Measurements from ENCODE around the gene LIN54. TPM values are rescaled to one million over a fixed set of nuclear protein-coding genes. Genes with fewer than 3 reads are reported as not detected.

LIN54 gene
- total and polyA plus RNA-seq, 12 donors: 1.4 to 18.2 (median 9.8) TPM

DNA sequence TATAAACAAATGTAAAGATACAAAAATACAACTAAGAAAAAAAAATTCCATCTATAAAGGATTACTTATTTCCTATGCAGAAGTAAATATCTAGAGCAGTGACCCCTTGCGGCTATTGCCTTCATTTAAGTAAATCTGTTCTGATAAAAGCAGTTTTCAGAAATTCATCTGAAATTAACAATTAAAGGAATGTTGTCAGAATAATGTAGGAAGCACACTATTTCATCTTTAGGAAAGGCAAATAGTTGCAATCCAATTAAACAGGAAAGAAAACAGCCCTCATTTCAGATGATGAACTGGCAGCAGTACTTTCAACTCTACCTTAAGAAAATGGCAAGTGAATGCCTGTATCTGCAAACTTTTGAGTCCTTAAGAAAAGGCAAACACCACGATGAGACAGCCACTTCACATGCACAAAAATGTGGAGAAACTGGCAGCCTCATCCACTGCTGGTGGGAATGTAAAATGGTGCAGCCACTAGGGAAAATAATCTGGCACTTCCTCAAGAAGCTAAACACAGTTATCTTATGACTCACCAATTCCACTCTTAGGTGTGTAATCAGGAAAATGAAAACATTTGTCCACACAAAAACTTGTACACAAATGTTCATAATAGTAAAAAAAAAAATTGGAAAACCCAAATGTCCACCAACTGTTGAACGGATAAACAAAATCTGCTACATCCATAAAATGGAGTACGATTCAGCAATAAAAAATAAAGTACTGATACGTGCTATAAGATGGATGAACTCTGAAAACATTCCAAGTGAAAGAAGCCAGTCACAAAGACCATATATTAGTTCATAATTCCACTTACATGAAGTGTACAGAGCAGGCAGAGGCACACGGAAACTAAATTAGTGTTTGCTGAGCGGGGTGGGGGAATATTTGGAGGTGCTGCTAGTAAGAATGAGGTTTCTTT, 112.0 kb downstream of the LIN54 start:
- WGBS, 4 donors: 44 to 52% (median 50%) methylated on average over 7 of the region's 7 CpGs
- no peaks in the 10 kb centered on the region for H3K9me3 ChIP-seq (replicated peaks in 1 of 3)
- H3K36me3 ChIP-seq (replicated peaks in 1 of 2): peaks cover 0 to 24% of the 10 kb centered on the region in 2 donors
- peak overlapping the region; percentile 18 to 99 (median 97) for H3K27ac ChIP-seq
- H3K4me3 ChIP-seq: peak overlapping the region in 1 of 4 donors; percentile 68
- H3K27me3 ChIP-seq: no peaks in the 10 kb centered on the region
- TF ChIP-seq, protein P1, sequence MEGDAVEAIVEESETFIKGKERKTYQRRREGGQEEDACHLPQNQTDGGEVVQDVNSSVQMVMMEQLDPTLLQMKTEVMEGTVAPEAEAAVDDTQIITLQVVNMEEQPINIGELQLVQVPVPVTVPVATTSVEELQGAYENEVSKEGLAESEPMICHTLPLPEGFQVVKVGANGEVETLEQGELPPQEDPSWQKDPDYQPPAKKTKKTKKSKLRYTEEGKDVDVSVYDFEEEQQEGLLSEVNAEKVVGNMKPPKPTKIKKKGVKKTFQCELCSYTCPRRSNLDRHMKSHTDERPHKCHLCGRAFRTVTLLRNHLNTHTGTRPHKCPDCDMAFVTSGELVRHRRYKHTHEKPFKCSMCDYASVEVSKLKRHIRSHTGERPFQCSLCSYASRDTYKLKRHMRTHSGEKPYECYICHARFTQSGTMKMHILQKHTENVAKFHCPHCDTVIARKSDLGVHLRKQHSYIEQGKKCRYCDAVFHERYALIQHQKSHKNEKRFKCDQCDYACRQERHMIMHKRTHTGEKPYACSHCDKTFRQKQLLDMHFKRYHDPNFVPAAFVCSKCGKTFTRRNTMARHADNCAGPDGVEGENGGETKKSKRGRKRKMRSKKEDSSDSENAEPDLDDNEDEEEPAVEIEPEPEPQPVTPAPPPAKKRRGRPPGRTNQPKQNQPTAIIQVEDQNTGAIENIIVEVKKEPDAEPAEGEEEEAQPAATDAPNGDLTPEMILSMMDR (IDR thresholded peaks at IDR 0.05): peak in 4 of 6 experiments; percentile 19 to 52 (median 49)
- TF ChIP-seq POLR2A (IDR thresholded peaks at IDR 0.05): no peak
- peak in 4 of 7 donors; percentile 36 to 51 (median 44) for DNase-seq
- peaks cover 25 to 38% of the 10 kb centered on the region in 2 donors for H3K4me1 ChIP-seq (replicated peaks in 1 of 2)
- intact Hi-C loops (cut with DNase I): no loop called here

DNA sequence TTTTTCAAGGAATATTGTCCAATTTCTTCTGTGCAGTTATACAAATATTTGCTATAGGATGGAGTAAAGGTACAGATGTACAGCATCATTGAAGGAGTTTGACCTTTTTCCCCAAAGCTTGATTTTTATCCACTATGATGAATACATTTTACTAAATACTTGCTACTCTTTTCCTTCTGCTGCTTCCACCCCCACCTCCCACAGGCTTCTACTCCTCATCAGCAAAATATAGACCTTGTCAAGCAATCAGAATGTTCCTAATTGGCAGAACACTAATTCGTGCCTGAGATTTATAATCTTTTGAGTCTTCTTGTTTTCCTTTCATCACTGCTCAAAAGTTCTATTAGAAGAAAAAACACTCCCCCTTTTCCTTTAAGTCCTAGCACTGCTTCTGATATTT, 113.9 kb downstream of the LIN54 start:
- Histone ChIP-seq H3K9me3 (replicated peaks in 1 of 3) (no peaks in the 10 kb centered on the region), H3K27me3 (no peaks in the 10 kb centered on the region), H3K4me3 (no peak overlapping the region), H3K36me3 (replicated peaks in 1 of 2) (peaks cover 0 to 26% of the 10 kb centered on the region in 2 donors), H3K4me1 (replicated peaks in 1 of 2) (peaks cover 29 to 40% of the 10 kb centered on the region in 2 donors), H3K27ac (no peak overlapping the region)
- no peak for DNase-seq
- 78 to 89% (median 87%) methylated on average over 1 of the region's 1 CpG for WGBS, 4 donors
- no peak for TF ChIP-seq POLR2A (IDR thresholded peaks at IDR 0.05)
- TF ChIP-seq, protein P1 (IDR thresholded peaks at IDR 0.05): no peak
- intact Hi-C loops (cut with DNase I): no loop called here

DNA sequence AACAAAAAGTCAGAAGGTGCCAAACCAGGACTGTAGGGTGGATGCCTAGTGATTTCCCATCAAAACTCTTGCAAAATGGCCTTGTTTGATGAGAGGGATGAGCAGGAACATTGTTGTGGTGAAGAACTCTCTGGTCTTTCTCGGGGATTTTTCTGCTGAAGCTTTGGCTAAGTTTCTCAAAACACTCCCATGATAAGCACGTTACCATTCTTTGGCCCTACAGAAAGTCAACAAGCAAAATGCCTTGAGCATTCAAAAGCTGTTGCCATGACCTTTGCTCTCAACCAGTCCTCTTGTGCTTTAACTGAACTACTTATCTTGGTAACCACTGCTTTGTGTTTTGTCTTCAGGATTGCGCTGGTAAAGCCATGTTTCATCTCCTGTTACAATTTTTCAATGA, 116.7 kb downstream of the LIN54 start:
- H3K4me3 ChIP-seq: no peak overlapping the region
- peaks cover 24 to 39% of the 10 kb centered on the region in 2 donors for H3K4me1 ChIP-seq (replicated peaks in 1 of 2)
- H3K9me3 ChIP-seq (replicated peaks in 1 of 3): no peaks in the 10 kb centered on the region
- no peak overlapping the region for H3K27ac ChIP-seq
- WGBS, 4 donors: 91 to 94% (median 92%) methylated on average over 3 of the region's 3 CpGs
- H3K36me3 ChIP-seq (replicated peaks in 1 of 2): peaks cover 0 to 26% of the 10 kb centered on the region in 2 donors
- no peak for DNase-seq
- TF ChIP-seq, protein P1 (IDR thresholded peaks at IDR 0.05): no peak
- TF ChIP-seq POLR2A (IDR thresholded peaks at IDR 0.05): no peak
- H3K27me3 ChIP-seq: no peaks in the 10 kb centered on the region
- intact Hi-C loops (cut with DNase I): no loop called here

DNA sequence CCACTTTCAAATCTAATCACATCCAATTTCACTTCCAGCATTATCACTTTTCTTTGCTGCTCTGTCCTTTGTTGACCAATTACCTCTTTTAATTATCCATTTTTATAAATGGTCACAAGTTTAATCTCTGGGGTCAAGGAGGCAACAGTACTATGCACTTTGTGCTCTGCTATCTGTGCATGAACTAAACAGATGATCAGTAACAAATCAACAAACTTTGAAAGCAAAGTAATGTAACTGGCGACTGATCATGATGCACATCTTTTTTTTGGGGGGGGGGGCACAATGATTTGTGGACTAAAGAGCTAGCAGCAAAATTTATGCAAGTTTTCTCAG, 118.2 kb downstream of the LIN54 start:
- intact Hi-C loops (cut with DNase I): no loop called here

More for the DNA sequence above, 118.2 kb downstream of the LIN54 start:
- WGBS, 4 donors: 61 to 79% (median 74%) methylated on average over 1 of the region's 1 CpG
- peaks cover 9 to 31% of the 10 kb centered on the region in 2 donors for H3K4me1 ChIP-seq (replicated peaks in 1 of 2)
- no peak overlapping the region for H3K27ac ChIP-seq
- TF ChIP-seq POLR2A (IDR thresholded peaks at IDR 0.05): no peak
- TF ChIP-seq, protein P1 (IDR thresholded peaks at IDR 0.05): no peak
- peaks cover 0 to 26% of the 10 kb centered on the region in 2 donors for H3K36me3 ChIP-seq (replicated peaks in 1 of 2)
- H3K9me3 ChIP-seq (replicated peaks in 1 of 3): no peaks in the 10 kb centered on the region
- H3K27me3 ChIP-seq: no peaks in the 10 kb centered on the region
- DNase-seq: no peak
- no peak overlapping the region for H3K4me3 ChIP-seq
